GM12875 (cell line): ENCODE data around the gene B4GAT1.
"Not testable (repeated sequence)": the region's sequence is repeated elsewhere in the genome, so short reads cannot be mapped to it uniquely, and the experiment has no call there.

Experiments used
- H3K4me3 ChIP-seq: one replicate; pipeline ENCODE4 v1.5.1; 2011; ENCODE audit warnings: low read depth, low read length, control low read depth
- TF ChIP-seq, protein P1 (sequence below): IDR thresholded peaks from 2 replicates; pipeline ENCODE4 v1.5.1; 2011; ENCODE audit warnings: low read depth, mild to moderate bottlenecking, control low read depth, inconsistent platforms, low read length, moderate library complexity, borderline replicate concordance; ENCODE audit not compliant: insufficient read depth

B4GAT1 gene

DNA sequence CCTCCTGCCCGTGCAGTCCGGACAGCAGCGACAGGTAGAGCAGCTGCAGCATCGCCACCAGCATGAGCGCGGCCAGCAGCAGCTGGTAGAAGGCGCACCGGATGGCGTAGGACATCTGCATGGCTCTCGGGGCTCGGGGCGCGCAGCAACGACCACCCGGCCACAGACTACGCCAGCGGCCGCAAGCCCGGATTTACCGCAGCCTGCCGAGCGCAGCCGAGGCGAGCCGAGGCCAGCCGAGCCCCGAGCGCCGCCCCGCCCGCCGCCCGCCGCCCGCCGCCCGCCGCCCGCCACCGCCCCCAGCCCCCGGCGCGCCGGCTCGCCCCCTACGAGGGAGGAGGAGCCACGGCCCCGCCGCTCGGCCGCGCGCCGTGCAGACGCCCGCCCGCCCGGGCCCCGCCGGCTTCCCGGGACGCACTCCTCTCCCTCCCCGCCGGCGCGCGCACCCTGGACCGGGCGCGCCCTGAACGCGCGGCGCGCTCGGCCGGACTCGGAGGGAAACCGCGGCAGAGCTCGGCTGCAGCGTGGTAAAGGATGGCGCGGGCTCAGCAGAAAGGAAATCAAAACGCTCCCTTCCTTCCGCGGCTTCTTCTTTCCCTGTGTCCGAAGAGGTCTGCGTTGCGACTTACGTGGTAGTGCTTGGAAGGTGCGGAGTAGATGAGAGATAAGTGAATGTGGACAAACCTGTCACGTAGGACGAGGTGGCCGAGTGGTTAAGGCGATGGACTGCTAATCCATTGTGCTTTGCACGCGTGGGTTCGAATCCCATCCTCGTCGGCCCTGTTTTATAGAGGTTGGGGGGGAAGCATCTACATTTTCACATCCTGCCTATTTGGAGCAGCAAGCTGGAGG lies at the start of gene B4GAT1:
Gene B4GAT1 (minus strand): TSS at position 205 of the 852 bp plus-strand sequence. CDS start 84 bp downstream, at position 121.
- H3K4me3 ChIP-seq, result peak within 1 kb of the TSS; percentile 83
- TF ChIP-seq, protein P1, sequence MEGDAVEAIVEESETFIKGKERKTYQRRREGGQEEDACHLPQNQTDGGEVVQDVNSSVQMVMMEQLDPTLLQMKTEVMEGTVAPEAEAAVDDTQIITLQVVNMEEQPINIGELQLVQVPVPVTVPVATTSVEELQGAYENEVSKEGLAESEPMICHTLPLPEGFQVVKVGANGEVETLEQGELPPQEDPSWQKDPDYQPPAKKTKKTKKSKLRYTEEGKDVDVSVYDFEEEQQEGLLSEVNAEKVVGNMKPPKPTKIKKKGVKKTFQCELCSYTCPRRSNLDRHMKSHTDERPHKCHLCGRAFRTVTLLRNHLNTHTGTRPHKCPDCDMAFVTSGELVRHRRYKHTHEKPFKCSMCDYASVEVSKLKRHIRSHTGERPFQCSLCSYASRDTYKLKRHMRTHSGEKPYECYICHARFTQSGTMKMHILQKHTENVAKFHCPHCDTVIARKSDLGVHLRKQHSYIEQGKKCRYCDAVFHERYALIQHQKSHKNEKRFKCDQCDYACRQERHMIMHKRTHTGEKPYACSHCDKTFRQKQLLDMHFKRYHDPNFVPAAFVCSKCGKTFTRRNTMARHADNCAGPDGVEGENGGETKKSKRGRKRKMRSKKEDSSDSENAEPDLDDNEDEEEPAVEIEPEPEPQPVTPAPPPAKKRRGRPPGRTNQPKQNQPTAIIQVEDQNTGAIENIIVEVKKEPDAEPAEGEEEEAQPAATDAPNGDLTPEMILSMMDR, result no peak

DNA sequence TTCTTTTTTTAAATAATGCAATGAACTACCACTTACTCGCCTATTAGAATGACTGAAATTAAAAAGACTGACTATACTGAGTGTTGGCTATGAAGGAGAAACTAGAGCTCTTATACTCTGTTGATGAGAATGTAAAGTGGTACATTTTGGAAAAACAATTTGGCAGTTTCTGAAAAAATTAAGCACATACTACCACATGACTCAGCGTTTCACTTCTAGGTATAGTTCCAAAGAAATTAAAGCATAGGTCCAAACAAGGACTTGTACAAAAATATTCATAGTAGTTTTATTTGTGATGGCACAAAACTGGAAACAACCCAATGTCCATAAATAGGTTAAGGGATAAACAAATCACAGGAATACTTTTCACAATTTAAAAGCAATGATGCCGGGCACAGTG lies 46.5 kb upstream of the B4GAT1 start:
- H3K4me3 ChIP-seq, result no peak overlapping the region
- TF ChIP-seq, protein P1, result no peak

DNA sequence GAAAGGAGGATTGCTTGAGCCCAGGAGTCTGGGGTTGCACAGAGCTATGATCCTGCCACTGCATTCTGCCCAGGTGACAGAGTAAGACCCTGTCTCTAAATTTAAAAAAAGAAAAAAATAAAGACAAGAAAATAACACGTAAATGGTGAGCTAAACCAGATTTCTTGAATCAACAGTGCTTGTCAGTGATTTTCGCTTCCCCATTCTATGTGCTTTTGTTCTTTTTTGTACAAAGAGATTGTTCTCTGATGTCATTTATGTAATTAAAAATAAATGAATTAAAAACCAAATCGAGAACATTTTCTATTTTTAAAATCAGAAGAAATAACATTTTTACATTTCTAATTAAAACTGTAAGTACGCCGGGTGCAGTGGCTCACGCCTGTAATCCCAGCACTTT lies 43.9 kb upstream of the B4GAT1 start:
- no peak overlapping the region for H3K4me3 ChIP-seq
- TF ChIP-seq, protein P1, result no peak

DNA sequence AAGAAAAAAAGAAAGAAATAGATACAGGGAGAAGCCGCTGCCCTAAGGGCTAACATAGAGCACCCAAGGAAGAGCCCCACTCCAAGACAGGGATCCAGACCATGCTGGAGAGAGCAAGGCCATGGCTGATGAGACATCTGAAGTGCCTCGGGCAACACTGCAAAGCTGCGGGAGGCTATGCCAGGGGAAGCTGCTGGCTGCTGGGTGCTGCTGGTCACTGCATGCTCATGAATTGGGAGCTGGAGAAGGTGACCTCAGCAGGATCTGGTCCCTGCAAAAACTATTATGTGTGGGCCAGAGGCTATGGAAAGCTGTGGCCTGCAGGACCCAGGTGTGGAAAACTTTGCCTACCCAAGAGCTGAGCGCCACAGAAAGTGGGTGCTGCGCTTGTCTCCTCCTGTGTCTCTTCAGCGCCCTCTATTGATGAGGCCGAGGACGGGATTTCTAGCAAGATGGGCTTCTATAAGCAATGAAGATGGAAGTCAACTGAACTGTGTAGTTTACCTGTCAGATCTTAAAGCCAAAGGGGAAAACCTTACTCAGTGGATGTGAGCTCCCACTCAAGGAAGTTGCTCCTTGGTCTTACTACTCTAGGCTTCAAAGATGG lies 41.5 kb upstream of the B4GAT1 start:
- H3K4me3 ChIP-seq, result no peak overlapping the region
- TF ChIP-seq, protein P1, result peak; percentile 82

DNA sequence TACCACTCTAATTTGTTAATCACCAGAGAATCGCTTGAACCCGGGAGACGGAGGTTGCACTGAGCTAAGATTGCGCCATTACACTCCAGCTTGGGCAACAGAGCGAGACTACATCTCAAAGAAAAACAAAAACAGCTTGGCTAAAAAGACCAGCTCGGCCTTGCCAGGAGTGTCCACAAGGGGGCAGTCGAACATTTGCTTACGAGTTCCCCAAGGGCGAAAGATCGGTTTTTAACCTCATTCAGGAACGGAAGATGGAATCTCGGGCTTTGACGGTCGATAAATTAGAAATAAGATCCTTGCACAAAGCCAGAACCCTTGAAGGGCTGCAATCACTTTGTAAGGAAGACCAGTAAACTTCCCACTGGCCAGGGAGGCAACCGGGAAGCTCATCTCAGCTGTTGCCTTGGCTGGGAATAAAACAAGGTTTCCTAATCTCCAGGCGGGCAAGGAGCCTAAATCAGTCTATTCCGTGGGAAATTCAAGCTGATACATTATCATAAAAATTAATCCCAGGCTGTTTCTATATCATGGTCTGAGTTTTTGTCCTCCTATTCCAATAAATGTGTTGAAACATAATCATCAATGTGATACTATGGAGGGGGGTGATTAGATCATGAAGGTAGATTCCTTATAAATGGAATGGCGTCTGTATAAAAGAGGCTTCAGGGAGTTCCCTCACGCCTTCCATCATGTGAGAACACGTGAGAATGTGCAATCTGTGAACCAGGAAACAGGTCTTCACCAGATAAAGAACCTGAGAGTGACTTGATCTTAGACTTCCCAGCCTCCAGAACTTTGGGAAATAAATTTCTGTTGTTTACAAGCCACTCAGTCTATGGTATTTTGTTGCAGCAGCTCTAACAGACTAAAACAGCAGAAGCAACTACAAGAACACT lies 39.0 kb upstream of the B4GAT1 start:
- no peak overlapping the region for H3K4me3 ChIP-seq
- TF ChIP-seq, protein P1, result peak; percentile 90

DNA sequence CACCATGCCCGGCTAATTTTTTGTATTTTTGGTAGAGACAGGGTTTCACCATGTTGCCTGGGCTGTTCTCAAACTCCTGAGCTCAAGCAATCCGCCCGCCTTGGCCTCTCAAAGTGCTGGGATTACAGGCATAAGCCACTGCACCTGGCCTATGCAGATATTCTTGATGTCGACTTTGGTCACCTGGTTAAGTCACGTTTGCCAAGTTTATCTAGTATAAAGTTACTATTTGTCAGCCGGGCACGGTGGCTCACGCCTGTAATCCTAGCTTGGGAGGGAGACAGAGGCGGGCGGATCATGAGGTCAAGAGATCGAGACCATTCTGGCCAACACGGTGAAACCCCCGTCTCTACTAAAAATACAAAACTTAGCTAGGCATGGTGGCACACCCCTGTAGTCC lies 36.9 kb upstream of the B4GAT1 start:
- not testable (repeated sequence) for H3K4me3 ChIP-seq

DNA sequence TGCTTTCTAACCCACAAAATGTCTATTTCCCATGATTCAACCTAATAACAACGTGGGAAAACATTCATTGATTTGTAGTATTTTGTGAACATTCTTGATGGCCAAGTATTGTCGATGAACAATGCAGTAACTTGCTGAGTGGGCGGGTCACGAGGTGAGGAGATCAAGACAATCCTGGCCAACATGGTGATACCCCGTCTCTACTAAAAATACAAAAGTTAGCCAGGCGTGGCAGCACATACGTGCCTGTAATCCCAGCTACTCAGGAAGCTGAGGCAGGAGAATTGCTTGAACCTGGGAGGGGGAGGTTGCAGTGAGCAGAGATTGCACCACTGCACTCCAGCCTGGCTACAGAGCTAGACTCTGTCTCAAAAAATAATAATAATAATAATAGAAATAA lies 32.8 kb upstream of the B4GAT1 start:
- not testable (repeated sequence) for H3K4me3 ChIP-seq

DNA sequence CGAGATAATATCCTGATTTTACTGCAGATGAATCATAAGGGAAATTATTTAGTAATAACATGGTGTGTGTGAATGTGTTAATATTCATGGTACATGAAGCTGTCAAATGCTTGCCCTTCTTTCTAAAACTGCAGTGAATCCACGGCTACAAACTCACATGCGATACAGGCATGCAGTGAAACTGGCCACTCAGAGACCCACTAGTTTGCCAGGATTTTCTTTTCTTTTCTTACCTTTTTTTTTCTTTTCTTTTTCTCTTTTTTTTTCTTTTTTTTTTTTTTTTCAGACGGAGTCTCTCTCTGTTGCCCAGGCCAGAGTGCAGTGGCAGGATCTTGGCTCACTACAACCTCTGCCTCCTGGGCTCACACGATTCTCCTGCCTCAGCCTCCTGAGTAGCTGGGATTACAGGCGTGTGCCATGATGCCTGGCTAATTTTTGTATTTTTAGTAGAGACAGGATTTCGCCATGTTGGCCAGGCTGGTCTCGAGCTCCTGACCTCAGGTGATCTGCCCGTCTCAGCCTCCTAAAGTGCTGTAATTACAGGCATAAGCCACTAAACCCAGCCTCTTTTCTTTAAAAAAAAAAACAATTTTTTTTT lies 26.4 kb upstream of the B4GAT1 start:
- H3K4me3 ChIP-seq, result not testable (repeated sequence)
